NCI-H774 (cell line): ENCODE measurements around the gene TRPV3.
"Not testable (repeated sequence)": the region's sequence is repeated elsewhere in the genome, so short reads cannot be mapped to it uniquely, and the experiment has no call there.

Experiments
- DNase-seq: peaks from one replicate; lab custom pipeline; 2025; lab: John Stamatoyannopoulos, UW

The TRPV3 gene

GRCh38 chr17:3557768-3558583 lies at the start of gene TRPV3:
Gene TRPV3, minus strand, starts transcription at chr17:3557812. Its CDS starts 2,962 bp downstream, at chr17:3554850.
- DNase-seq, result no peak

GRCh38 chr17:3603870-3604259 lies 46.3 kb upstream of the TRPV3 start:
- DNase-seq, result no peak

- DNase-seq, result no peak
These were observed 45.7 kb upstream of the TRPV3 start for GRCh38 chr17:3603119-3603869.

- DNase-seq, result no peak
These were observed 44.9 kb upstream of the TRPV3 start for GRCh38 chr17:3602499-3602898.

GRCh38 chr17:3600529-3601205 lies 43.1 kb upstream of the TRPV3 start:
- DNase-seq, result no peak

- no peak for DNase-seq
These were observed 40.5 kb upstream of the TRPV3 start for GRCh38 chr17:3598078-3598477.

- DNase-seq, result no peak
These were observed 39.3 kb upstream of the TRPV3 start for GRCh38 chr17:3596804-3597464.

GRCh38 chr17:3594976-3595375 lies 37.4 kb upstream of the TRPV3 start:
- no peak for DNase-seq

- no peak for DNase-seq
These were observed 36.6 kb upstream of the TRPV3 start for GRCh38 chr17:3594051-3594800.

GRCh38 chr17:3593384-3593783 lies 35.8 kb upstream of the TRPV3 start:
- DNase-seq, result no peak

GRCh38 chr17:3592216-3592860 lies 34.7 kb upstream of the TRPV3 start:
- DNase-seq, result no peak

GRCh38 chr17:3590768-3591167 lies 33.2 kb upstream of the TRPV3 start:
- DNase-seq, result no peak

GRCh38 chr17:3590231-3590630 lies 32.6 kb upstream of the TRPV3 start:
- no peak for DNase-seq

GRCh38 chr17:3589784-3590183 lies 32.2 kb upstream of the TRPV3 start:
- DNase-seq, result no peak

- DNase-seq, result no peak
These were observed 28.2 kb upstream of the TRPV3 start for GRCh38 chr17:3585826-3586225.

GRCh38 chr17:3583456-3583855 lies 25.8 kb upstream of the TRPV3 start:
- DNase-seq, result no peak

GRCh38 chr17:3582915-3583314 lies 25.3 kb upstream of the TRPV3 start:
- DNase-seq, result no peak

GRCh38 chr17:3578667-3579066 lies 21.1 kb upstream of the TRPV3 start:
- DNase-seq, result not testable (repeated sequence)

GRCh38 chr17:3576970-3577369 lies 19.4 kb upstream of the TRPV3 start:
- DNase-seq, result no peak

GRCh38 chr17:3575511-3575910 lies 17.9 kb upstream of the TRPV3 start:
- no peak for DNase-seq

- no peak for DNase-seq
These were observed 16.6 kb upstream of the TRPV3 start for GRCh38 chr17:3574231-3574630.
